ENCODE results near the gene BAHCC1.

BAHCC1 gene

DNA sequence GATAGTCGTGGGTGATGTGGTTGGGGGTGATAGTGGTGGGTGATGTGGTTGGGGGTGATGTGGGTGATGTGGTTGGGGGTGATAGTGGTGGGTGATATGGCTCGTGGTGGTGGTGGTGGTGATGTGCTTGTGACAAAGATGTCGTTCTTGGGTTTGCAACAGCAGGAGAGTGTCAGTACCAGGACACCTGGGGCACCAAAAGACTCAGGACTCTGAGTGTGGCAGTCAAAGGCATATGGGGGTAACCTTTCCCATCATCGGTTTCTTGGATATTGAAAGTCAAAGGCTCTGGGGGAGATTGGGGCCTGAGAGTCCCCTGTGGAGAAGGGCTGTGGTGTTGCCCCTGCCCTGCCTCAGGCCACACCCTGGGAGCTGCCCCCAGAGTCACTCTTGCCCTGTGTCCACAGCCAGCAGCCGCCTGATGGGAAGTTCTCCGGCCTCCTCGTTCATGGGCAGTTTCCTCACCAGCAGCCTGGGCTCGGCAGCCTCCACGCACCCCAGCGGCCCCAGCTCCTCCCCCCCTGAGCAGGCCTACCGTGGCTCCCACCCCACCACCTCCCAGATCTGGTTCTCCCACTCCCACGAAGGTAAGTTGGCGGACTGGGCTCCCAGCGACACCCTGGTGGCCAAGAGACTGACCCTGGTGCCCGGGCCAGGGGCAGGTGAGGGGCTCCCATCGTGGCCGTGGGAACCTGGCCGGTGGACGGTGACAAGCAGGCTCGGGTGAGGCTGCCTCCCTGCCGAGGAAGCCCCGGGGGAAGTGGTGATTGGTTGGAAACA, 31.3 kb downstream of the BAHCC1 start:
- Histone ChIP-seq H3K4me1 (ENCODE audit: insufficient read depth, low read length) (peaks cover 4% of the 10 kb centered on the region; the same call in 1 of the 2 replicates), H3K9ac (ENCODE audit: low read depth, low read length) (no peak overlapping the region), H3K9me3 (ENCODE audit: control insufficient read depth, insufficient read depth, low read length) (no peaks in the 10 kb centered on the region), H3K36me3 (ENCODE audit: insufficient read depth, low read length) (no peaks in the 10 kb centered on the region)

DNA sequence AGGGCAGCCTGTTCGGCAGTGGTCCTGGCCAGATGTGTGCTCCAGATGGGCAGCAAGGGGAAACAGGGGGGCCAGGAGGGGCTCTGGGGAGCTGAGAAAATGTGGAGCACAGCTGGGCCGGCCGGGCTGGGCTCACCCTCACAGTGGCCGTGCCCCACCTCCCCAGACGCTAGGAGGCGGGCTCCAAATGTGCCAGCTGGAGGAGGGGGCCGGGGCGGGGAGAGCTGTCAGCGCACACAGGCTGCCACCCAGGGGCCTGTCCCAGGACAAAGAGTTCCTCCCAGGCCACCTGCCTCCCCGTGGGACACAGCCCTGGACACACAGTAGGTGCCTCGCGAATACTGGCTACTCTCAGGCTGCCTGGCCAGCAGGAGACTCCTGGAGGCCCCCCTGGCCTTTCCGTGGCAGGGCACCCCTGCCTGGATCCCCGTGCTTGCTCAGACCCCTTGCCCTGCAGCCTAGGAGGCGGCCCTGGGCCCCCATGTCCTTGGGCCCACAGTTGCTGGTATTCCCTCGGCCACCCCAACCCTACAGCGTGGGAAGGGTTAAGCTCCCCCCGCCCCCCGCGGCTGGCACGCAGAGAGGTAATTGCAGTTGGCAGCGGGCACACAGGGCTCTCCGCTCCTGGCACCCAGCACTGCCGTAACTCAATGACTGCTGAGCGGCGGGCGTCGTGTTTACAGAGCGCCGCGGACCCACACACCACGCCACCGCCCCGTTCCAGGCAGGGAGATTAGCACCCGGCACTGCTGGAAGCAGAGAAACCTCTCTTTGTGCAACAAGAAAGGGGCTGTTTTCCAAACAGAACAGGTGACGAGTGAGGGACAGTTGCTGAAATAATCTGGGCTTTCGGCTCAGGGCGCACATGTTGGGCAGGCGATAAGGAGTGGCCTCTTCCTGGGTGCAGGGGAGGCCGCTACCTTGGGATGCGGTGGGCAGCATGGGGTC, 32.2 kb downstream of the BAHCC1 start:
- H3K9me3 ChIP-seq (ENCODE audit: control insufficient read depth, insufficient read depth, low read length) = no peaks in the 10 kb centered on the region
- H3K36me3 ChIP-seq (ENCODE audit: insufficient read depth, low read length) = no peaks in the 10 kb centered on the region
- peaks cover 4% of the 10 kb centered on the region; the same call in 1 of the 2 replicates for H3K4me1 ChIP-seq (ENCODE audit: insufficient read depth, low read length)
- no peak overlapping the region for H3K9ac ChIP-seq (ENCODE audit: low read depth, low read length)

DNA sequence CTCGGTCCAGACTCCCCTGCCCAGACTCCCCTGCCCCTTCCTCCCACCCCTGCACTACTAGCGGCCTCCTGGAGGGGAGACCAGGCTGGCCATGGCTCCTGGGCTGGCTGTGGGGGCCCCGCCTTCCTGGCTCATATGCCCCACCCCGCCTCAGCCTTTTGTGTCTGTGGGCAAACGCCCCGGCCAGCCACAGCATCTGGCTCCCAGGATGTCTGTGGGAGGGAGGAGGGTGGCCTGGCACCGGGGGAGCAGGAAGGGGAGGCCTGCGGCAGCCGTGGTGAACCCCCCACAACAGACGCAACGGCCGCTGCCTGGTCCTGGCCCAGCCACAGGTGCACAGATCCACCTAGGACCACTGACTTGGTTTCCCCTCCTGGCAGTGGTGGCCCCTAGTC, 32.9 kb downstream of the BAHCC1 start:
- Histone ChIP-seq H3K9me3 (ENCODE audit: control insufficient read depth, insufficient read depth, low read length) (no peaks in the 10 kb centered on the region), H3K4me1 (ENCODE audit: insufficient read depth, low read length) (peaks cover 4% of the 10 kb centered on the region; the same call in 1 of the 2 replicates), H3K9ac (ENCODE audit: low read depth, low read length) (no peak overlapping the region)

DNA sequence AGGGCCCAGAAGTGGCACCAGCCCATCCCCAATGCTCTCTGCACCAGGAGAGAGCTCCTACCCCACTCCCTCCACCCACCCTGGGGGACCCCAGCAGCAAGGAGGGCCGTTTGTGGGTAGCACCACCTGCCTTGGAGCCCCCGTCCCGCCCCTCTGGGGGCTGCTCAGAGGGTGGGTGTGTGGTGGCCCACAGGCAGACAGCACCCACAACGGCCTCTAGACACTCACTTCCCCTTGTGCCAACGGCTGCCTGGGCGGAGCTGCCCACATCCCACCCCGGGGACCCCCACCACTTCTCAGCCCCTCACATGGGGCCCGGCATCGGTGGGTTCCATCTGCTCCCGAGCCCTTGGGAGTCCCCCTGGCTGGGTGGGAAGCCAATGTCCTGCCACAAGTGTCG, 33.3 kb downstream of the BAHCC1 start:
- Histone ChIP-seq H3K36me3 (ENCODE audit: insufficient read depth, low read length) (no peaks in the 10 kb centered on the region), H3K9ac (ENCODE audit: low read depth, low read length) (no peak overlapping the region), H3K4me1 (ENCODE audit: insufficient read depth, low read length) (peaks cover under 1% of the 10 kb centered on the region; the same call in 1 of the 2 replicates), H3K9me3 (ENCODE audit: control insufficient read depth, insufficient read depth, low read length) (no peaks in the 10 kb centered on the region)

More for the DNA sequence above, 32.9 kb downstream of the BAHCC1 start:
- no peaks in the 10 kb centered on the region for H3K36me3 ChIP-seq (ENCODE audit: insufficient read depth, low read length)

DNA sequence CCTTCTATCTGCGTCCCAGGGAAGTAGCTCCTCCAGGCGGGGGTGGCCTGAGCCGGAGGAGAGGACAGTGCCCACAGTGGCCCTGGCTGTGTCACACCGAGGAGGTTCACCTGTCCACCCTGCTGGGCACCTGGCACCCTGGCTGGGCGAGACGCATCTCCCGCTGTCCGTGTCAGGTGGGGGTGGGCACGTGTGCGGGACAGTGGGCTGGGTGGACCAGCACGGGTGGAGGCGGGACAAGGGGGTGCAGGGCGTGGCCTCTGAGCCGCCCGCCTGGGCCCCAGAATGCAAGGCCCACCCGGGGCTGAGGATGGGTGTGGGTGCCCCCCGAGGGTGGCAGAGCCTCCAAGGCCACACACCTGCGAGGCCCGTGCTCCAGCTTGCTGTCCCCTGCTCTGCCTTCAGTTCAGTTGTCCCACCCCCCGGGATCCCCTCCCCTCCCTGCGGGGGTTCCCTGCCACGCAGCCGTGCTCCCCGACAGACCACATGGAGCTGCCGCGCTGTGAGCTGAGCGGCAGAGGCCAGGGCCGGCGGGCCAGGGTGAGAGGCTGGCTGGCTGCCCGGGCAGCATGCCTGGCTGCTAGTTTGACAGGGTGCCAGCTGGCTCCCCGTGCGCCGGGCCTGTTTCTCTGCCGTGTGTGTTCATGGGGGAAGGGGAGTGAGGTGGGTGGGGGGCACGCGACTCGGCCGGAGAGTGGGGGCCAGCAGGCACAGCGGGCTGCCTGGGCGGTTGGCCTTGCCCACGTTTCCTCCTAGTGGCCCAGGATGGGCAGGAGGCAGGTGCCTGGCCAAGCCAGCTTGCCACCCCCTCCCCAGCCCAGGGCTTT, 33.9 kb downstream of the BAHCC1 start:
- no peaks in the 10 kb centered on the region; the same call in 1 of the 2 replicates for H3K4me1 ChIP-seq (ENCODE audit: insufficient read depth, low read length)
- H3K36me3 ChIP-seq (ENCODE audit: insufficient read depth, low read length) = no peaks in the 10 kb centered on the region
- H3K9me3 ChIP-seq (ENCODE audit: control insufficient read depth, insufficient read depth, low read length) = no peaks in the 10 kb centered on the region
- H3K9ac ChIP-seq (ENCODE audit: low read depth, low read length) = no peak overlapping the region

DNA sequence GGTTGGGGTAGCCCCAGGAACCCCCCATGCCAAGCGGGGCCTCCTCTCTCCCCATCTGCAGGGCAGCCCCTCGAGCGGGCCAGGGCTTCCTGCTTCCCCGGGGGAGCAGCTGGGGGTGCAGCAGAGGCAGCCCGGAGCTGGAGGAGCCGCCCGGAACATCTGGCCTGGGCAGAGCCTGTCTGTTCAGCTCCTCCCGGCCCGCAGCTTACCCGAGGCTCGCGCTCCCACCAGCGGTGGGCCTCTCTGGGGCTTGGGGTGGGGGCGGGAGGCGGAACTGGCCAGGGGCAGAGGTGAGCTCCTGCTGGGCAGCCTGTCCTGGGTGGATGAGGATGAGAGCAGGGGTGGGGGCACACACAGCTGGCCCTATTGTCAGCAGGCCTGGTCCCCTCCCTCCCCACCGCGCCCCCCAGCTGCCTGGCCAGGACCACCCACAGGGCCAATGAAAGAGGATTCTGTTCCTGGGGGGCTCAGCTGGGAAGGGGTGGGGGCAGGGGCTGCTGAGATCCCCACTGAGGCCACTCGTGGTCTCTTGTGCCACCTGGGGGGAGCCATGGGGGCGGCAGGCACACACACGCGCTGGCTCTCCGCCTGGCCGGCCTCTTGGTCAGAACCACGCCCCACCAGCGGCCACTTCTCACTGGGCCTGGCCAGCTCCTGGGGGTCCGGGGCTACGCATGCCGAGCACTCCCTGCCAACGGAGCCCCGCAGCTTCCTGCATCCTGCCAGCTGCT, 34.7 kb downstream of the BAHCC1 start:
- Histone ChIP-seq H3K9me3 (ENCODE audit: control insufficient read depth, insufficient read depth, low read length) (no peaks in the 10 kb centered on the region), H3K9ac (ENCODE audit: low read depth, low read length) (no peak overlapping the region), H3K4me1 (ENCODE audit: insufficient read depth, low read length) (no peaks in the 10 kb centered on the region; the same call in 1 of the 2 replicates), H3K36me3 (ENCODE audit: insufficient read depth, low read length) (no peaks in the 10 kb centered on the region)

DNA sequence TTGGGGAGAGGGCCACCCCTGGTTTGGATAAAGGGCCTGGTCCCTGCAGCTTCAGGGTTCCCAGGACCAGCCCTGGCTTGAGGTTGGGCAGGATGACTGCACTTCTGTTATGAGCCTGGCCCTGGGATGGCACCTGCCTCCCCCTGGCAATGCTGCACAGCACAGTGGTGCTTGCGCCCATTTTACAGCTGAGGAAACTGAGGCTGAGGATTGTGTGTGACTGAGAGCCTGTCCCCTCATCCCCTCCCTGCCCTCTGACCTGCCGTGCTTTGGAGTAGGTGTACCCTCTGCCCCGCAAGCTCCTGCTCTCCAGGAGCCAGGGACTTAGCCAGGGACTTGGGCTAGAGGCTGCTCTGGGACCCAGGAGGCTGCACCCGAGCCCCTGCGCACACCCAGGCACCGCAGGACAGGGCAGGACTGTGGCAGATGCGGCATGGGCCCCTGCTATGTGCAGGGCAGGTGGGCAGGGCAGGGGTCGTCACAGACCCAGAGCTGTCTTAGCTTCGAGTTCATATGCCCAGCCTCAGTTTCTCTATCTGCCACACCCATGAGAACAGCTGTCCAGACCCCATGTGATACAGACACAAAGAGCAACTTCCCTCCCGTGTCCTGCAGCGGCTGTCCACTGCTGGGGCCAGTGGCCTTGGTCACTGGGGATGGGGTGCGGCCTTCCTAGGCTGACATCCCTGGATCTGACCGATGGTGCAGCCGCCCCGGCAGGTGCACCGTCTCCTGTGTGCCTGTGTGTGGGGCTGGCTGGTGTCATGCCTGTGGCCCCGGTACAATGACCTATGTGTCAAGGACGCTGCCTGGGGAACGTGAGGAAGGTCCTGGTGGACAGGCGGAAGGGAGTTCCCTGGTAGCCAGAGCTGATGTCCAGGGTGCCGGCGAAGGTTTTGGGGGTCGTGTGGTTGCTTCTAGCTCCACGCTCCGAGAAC, 36.6 kb downstream of the BAHCC1 start:
- Histone ChIP-seq H3K36me3 (ENCODE audit: insufficient read depth, low read length) (no peaks in the 10 kb centered on the region), H3K9me3 (ENCODE audit: control insufficient read depth, insufficient read depth, low read length) (no peaks in the 10 kb centered on the region), H3K4me1 (ENCODE audit: insufficient read depth, low read length) (no peaks in the 10 kb centered on the region; the same call in 1 of the 2 replicates), H3K9ac (ENCODE audit: low read depth, low read length) (no peak overlapping the region)

DNA sequence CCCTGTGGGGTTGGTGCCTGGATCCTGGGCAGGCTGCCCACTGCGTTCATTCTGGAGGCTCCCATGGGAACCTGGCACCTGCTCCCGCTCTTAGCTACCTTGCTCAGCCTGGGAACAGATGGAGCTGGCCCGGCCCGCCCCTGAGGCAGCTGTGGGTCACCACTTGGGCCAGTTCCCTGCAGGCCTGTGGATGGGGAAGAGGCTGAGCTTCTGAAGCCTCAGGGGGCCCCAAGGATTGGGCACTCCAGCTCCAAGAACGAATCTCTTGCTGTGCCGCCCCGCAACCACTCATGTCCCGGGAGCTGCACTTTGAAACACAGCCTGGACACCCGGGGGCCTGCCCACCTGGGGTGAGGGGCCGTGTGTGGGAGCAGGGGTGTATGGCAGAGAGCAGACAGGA, 37.7 kb downstream of the BAHCC1 start:
- H3K4me1 ChIP-seq (ENCODE audit: insufficient read depth, low read length) = no peaks in the 10 kb centered on the region; the same call in 1 of the 2 replicates
- H3K9ac ChIP-seq (ENCODE audit: low read depth, low read length) = no peak overlapping the region
- no peaks in the 10 kb centered on the region for H3K9me3 ChIP-seq (ENCODE audit: control insufficient read depth, insufficient read depth, low read length)
- H3K36me3 ChIP-seq (ENCODE audit: insufficient read depth, low read length) = no peaks in the 10 kb centered on the region

DNA sequence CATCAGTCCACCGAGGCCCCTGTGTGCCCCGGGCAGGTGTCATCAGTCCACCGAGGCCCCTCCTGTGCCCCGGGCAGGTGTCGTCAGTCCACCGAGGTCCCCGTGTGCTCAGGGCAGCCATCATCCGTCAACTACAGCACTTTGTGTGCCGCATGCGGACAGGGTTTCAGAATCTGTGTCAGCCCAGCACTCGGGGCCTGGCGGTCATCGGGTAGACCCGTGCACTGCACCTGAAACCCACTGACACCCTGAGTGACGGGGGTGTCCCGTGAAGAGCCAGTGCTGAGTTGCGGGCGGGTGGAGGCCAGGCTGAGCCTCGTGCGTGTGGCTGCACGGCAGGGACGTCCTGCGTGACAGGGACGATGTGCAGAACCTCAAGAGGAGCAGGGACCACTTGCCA, 38.4 kb downstream of the BAHCC1 start:
- no peaks in the 10 kb centered on the region for H3K36me3 ChIP-seq (ENCODE audit: insufficient read depth, low read length)
- H3K9ac ChIP-seq (ENCODE audit: low read depth, low read length) = no peak overlapping the region
- H3K9me3 ChIP-seq (ENCODE audit: control insufficient read depth, insufficient read depth, low read length) = no peaks in the 10 kb centered on the region
- H3K4me1 ChIP-seq (ENCODE audit: insufficient read depth, low read length) = no peaks in the 10 kb centered on the region; the same call in 1 of the 2 replicates

DNA sequence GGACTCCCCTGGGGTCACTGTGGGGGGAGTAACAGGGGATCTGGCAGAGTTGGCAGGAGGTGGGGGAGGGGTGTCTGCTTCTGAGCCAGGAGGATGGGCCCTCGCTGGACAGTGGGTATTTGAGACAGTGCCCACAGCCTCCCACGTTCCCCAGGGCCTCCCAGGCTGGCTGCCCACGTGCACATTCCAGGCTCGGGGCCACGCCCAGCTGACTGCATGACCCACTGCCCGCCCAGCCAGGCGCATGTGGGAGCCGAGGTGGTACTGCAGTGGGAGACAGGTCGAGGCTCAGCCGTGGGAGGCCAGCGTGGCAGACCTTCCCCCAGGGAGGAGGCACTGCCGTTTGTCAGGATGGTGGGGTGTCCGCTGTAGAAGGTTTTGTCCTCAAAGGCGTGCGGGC, 38.8 kb downstream of the BAHCC1 start:
- Histone ChIP-seq H3K9ac (ENCODE audit: low read depth, low read length) (no peak overlapping the region), H3K4me1 (ENCODE audit: insufficient read depth, low read length) (no peaks in the 10 kb centered on the region; the same call in 1 of the 2 replicates), H3K9me3 (ENCODE audit: control insufficient read depth, insufficient read depth, low read length) (no peaks in the 10 kb centered on the region), H3K36me3 (ENCODE audit: insufficient read depth, low read length) (no peaks in the 10 kb centered on the region)

DNA sequence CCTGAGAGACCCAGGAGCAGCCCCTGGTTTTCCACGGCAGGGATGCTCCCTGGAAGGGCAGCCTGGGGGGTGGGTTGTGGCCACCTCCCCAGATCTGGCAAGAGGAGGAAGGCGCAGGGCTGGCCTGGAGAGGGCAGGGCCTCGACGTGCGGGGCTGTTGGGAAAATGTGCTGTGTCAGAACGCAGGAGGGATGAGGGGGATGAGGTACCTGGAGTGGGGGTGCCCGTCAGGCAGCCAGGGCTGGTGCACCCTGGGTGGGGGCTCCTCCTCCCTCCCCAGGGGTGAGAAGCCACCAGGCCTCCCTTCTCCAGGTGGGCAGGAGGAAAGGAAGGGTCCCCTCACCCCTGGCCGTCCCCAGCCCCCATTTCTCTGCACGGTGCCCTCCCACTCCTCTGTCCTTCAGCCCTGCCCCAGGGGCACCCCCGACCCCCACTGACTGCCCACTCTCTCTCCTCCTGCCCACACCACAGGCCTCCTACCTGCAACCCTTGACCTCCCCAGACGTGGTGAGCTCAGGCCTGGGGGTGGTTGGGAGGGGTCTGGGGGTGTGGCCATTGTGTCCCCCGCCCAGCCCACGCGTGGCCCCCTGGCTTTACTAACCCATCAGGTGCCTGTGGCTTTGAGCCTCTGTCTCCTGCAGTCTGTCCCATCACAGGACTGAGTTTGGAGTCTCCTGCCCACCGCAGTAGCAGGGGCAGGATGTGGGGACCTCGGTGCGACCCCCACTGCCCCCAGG, 39.6 kb downstream of the BAHCC1 start:
- Histone ChIP-seq H3K36me3 (ENCODE audit: insufficient read depth, low read length) (no peaks in the 10 kb centered on the region), H3K9ac (ENCODE audit: low read depth, low read length) (no peak overlapping the region), H3K9me3 (ENCODE audit: control insufficient read depth, insufficient read depth, low read length) (no peaks in the 10 kb centered on the region), H3K4me1 (ENCODE audit: insufficient read depth, low read length) (no peaks in the 10 kb centered on the region; the same call in 1 of the 2 replicates)

DNA sequence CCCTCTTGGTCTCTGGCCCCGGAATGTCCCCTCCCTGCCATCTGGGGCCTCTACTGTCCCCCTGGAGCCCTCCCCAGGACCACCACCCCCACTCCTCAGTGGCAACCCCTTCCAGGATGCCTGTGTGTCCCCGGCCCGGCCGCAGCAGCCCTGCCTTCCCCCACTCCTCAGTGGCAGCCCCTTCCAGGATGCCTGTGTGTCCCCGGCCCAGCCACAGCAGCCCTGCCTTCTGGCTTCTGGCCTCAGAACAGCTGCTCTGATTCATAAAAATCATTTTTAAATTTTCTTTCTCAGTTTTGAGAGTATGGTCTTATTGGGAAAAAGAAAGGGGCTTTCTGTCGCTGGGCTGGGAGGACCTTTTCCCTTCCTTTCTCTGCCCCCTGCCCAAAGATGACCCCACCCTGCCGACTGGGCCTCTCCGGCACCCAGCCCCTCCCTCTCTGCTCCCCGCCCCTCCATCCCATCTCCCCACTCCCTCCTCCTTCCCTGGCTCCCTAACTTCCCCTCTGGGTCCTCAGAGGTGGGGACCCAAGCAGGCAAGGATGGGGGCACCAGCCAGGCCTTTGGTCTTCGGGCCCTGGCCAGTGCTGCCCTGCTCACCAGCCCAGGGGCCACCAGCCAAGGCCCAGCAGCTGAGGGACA, 40.5 kb downstream of the BAHCC1 start:
- H3K36me3 ChIP-seq (ENCODE audit: insufficient read depth, low read length) = no peaks in the 10 kb centered on the region
- H3K4me1 ChIP-seq (ENCODE audit: insufficient read depth, low read length) = no peaks in the 10 kb centered on the region
- no peaks in the 10 kb centered on the region for H3K9me3 ChIP-seq (ENCODE audit: control insufficient read depth, insufficient read depth, low read length)
- no peak overlapping the region for H3K9ac ChIP-seq (ENCODE audit: low read depth, low read length)

Measured in ES-I3 (cell line).